Thoracic aorta (tissue), 2 donors: ENCODE data around the gene ADCY3. TPM values are rescaled to one million over a fixed set of nuclear protein-coding genes. Genes with fewer than 3 reads are reported as not detected.

Experiments
- ATAC-seq: fragments of 150-250 bp; one replicate; pipeline ENCODE4 v1.8.0; 2017; ENCODE audit warnings: low read depth; ENCODE audit not compliant: insufficient number of reproducible peaks, low FRiP score
- DNase-seq: peaks from one replicate; pipeline ENCODE4 v3.0.0-alpha.2; 2020; ENCODE audit warnings: low spot score
- H3K27ac ChIP-seq, 2 donors: fragments of 200-600 bp; sonication (generic); 1 replicate in 1 of 2; 2 replicates in 1 of 2; pipeline ENCODE4 v1.5.1; 2016; ENCODE audit warnings: mild to moderate bottlenecking in 2 of 2, moderate library complexity in 2 of 2
- H3K27me3 ChIP-seq: fragments of 200-600 bp; sonication (generic); replicated peaks from 2 replicates; pipeline ENCODE4 v1.6.0; 2016; ENCODE audit warnings: mild to moderate bottlenecking; ENCODE audit not compliant: insufficient read depth
- H3K36me3 ChIP-seq: fragments of 200-600 bp; sonication (generic); one replicate; pipeline ENCODE4 v1.5.1; 2016
- H3K4me1 ChIP-seq, 2 donors: fragments of 200-600 bp; sonication (generic); 1 replicate in 1 of 2; 2 replicates in 1 of 2; pipeline versions ENCODE4 v1.5.1 to v1.6.0; 2016; ENCODE audit warnings: low read depth in 2 of 2, mild to moderate bottlenecking in 1 of 2; ENCODE audit not compliant: control insufficient read depth in 1 of 2
- H3K4me3 ChIP-seq: fragments of 200-600 bp; sonication (generic); 2 replicates; pipeline ENCODE4 v1.5.1; 2016; ENCODE audit warnings: mild to moderate bottlenecking
- H3K9me3 ChIP-seq: fragments of 200-600 bp; sonication (generic); 2 replicates; pipeline ENCODE4 v1.5.1; 2016
- total RNA-seq, 2 donors: library from RNA; depleted of rRNA; stranded (reverse); fragments of >200 nt; gene quantifications; one replicate each; pipeline versions ENCODE4 v1.1.0 to v1.2.3, GENCODE V29; 2016
- TF ChIP-seq, protein P1 (sequence below): fragments of 200-600 bp; sonication (generic); IDR thresholded peaks from one replicate; pipeline ENCODE4 v1.5.1; 2019; ENCODE audit warnings: antibody characterized with exemption

ADCY3 gene
- total RNA-seq, 2 donors from 2014 or later, result 51.9 to 78.9 TPM

DNA sequence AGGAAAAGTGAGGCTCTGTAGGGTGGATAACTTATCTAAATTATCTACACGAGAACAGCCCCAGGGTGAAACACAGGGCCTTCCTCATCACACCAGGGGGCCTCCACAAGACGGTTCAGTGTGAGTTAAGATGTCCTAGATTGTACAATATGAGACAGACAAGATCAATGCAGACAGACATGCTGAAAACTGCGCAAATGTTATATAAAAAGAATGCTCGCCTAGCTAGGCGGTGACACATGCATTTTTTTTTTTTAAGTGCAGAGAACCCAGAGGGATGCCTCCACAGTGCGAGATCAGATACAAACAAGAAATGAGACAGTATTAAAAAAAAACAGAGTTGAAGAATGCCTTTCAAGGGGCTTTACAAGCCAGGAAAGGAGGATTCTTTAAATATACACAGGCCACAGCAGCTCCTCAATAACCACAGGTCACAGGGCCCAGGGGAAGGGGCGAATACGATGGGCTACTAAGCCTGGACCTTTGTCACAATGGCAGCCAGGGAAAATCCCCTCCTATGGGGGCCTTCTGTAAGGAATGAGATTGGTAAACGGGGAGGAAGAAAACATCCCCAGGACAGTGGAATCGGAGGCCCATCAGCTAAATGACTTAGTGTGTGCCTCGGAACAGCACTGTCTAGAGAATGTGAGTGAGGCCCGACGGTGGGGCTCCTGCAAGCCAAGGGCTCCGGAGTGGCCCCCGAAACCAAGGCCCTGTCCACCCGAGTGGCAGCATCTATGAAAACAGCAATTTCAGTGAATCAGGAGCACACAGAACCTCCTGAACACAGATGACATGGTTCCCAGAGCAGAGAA lies 48.9 kb downstream of the ADCY3 start:
- no peaks in the 10 kb centered on the region for H3K36me3 ChIP-seq
- H3K27me3 ChIP-seq, result no peaks in the 10 kb centered on the region
- H3K4me3 ChIP-seq, result no peak overlapping the region
- ATAC-seq (no peak), DNase-seq (no peak)
- TF ChIP-seq, protein P1, sequence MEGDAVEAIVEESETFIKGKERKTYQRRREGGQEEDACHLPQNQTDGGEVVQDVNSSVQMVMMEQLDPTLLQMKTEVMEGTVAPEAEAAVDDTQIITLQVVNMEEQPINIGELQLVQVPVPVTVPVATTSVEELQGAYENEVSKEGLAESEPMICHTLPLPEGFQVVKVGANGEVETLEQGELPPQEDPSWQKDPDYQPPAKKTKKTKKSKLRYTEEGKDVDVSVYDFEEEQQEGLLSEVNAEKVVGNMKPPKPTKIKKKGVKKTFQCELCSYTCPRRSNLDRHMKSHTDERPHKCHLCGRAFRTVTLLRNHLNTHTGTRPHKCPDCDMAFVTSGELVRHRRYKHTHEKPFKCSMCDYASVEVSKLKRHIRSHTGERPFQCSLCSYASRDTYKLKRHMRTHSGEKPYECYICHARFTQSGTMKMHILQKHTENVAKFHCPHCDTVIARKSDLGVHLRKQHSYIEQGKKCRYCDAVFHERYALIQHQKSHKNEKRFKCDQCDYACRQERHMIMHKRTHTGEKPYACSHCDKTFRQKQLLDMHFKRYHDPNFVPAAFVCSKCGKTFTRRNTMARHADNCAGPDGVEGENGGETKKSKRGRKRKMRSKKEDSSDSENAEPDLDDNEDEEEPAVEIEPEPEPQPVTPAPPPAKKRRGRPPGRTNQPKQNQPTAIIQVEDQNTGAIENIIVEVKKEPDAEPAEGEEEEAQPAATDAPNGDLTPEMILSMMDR, result no peak
- no peaks in the 10 kb centered on the region for H3K4me1 ChIP-seq
- H3K9me3 ChIP-seq, result no peaks in the 10 kb centered on the region
- H3K27ac ChIP-seq, result no peak overlapping the region

DNA sequence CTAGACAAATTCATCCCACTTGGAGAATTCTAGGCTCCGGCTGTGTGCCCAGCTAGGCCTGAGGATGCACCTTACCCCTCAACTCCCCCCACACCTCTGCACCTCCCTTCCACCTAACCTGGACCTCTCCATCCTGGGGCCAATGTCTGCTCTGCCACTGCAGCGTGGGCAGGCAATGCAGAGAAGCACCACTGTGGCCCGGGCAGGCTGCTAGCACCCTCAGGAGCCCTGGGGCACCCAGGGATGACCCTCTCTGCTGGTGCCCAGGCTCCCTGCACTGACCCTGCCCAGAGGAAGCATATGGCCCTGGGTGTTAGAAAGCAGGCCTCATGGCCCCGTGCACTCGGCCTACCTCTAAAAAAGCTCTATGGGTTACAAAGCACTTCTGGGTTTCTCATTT lies 49.6 kb downstream of the ADCY3 start:
- no peak overlapping the region for H3K27ac ChIP-seq
- ATAC-seq (no peak), DNase-seq (no peak)
- TF ChIP-seq, protein P1, result no peak
- no peaks in the 10 kb centered on the region for H3K27me3 ChIP-seq
- H3K4me3 ChIP-seq, result no peak overlapping the region
- H3K4me1 ChIP-seq, result no peaks in the 10 kb centered on the region
- no peaks in the 10 kb centered on the region for H3K9me3 ChIP-seq
- H3K36me3 ChIP-seq, result no peaks in the 10 kb centered on the region

DNA sequence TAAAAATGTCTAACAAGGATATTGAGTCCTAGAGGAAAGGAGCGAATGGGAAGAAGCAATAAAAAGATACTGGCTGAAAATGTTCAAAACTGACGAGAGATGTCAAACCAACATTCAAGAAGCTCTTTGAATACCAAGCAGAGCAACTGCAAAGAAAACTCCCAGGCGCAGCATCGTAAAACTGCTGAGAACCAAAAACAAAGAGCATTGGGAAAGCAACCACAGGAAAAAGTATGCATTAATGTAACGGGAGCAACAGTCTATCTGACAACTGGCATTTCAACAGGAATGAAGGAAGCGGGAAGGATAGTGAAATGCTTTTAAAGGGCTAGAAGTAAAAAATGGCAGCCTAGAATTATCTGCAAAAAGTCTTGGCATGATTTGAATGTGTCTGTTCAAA lies 53.1 kb downstream of the ADCY3 start:
- Histone ChIP-seq H3K4me1 (peaks cover 0 to 9% of the 10 kb centered on the region in 2 donors), H3K36me3 (no peaks in the 10 kb centered on the region), H3K9me3 (no peaks in the 10 kb centered on the region), H3K4me3 (no peak overlapping the region), H3K27ac (no peak overlapping the region), H3K27me3 (no peaks in the 10 kb centered on the region)
- DNase-seq (no peak), ATAC-seq (no peak)
- TF ChIP-seq, protein P1, result no peak

DNA sequence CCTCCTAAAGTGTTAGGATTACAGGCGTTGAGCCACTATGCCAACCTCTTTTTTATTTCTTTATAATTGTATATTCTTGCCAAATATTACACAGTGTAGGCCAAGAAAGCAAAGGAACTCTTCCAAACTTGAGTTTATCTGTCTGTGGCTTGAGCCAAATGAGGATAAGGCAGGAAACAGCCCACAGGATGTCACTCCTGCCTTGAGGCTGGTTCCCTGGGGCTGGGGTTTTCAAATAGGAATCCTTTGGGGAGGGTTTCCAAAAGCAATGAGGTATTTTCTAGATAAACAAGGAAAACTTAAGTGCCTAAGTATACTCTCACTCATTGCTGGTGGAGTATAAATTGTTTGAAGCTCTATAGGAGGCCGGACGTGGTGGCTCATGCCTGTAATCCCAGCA lies 56.4 kb downstream of the ADCY3 start:
- no peaks in the 10 kb centered on the region for H3K9me3 ChIP-seq
- TF ChIP-seq, protein P1, result no peak
- H3K36me3 ChIP-seq, result no peaks in the 10 kb centered on the region
- H3K27ac ChIP-seq, result no peak overlapping the region
- ATAC-seq (no peak), DNase-seq (no peak)
- H3K4me3 ChIP-seq, result no peak overlapping the region
- H3K4me1 ChIP-seq, result peaks cover 0 to 9% of the 10 kb centered on the region in 2 donors
- no peaks in the 10 kb centered on the region for H3K27me3 ChIP-seq

DNA sequence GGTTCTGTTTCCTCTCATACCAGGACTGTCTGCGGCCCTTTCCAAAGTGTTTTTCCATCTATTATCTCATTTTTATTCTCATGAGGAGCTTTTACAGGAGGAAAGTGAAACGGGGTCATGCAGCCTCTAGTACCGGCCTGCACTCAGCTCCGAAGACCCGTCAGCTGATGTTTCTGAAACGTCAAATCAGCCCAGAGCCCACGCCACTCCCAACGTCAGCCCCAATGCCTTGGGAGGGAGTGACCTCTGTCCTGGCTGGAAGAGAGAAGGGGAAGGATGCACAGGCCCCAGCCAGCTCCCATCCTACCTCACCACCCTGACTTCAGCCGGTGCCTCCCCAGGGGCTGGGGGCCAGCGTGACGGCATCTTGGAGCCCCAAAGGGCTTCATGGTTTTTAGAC lies 58.5 kb downstream of the ADCY3 start:
- Histone ChIP-seq H3K36me3 (no peaks in the 10 kb centered on the region), H3K4me1 (peaks cover 0 to 12% of the 10 kb centered on the region in 2 donors)
- no peak for ATAC-seq

More for the DNA sequence above, 58.5 kb downstream of the ADCY3 start:
- no peak for DNase-seq
- no peaks in the 10 kb centered on the region for H3K27me3 ChIP-seq
- H3K27ac ChIP-seq, result no peak overlapping the region
- no peaks in the 10 kb centered on the region for H3K9me3 ChIP-seq
- TF ChIP-seq, protein P1, result no peak
- no peak overlapping the region for H3K4me3 ChIP-seq
